ENCODE data around the gene SMC1A. TPM values are rescaled to one million over a fixed set of nuclear protein-coding genes. Genes with fewer than 3 reads are reported as not detected.

SMC1A gene
- total RNA-seq, 4 donors from 2014 or later = 22.4 to 64.3 (median 27.4) TPM

DNA sequence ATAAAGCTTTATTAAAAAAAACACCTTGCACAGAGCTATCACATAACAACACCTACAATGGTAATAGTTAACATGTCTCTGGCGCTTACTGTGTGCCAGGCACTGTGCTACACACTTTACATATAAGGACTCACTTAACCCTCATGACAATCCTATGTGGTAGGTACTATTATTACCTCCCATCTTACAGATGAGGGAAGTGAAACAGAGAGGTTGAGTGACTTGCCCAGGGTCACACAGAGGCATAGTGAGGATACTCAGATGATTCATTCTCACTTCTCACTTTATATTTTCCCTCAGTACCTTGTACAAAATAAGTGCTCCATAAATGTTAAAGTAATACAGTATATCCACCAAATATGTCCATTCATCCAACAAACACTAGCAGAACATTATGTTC lies 97.7 kb downstream of the SMC1A start:
- Histone ChIP-seq H3K36me3 (no peaks in the 10 kb centered on the region), H3K27ac (no peak overlapping the region), H3K27me3 (peaks cover 0 to 69% of the 10 kb centered on the region in 2 donors), H3K9me3 (no peaks in the 10 kb centered on the region), H3K4me3 (no peak overlapping the region), H3K4me1 (peaks cover 0 to 5% (median 0%) of the 10 kb centered on the region in 4 donors)
- WGBS, 2 donors = 86 to 100% methylated on average over 1 of the region's 1 CpG
- DNase-seq (ENCODE audit: low spot score in 2 of 2) = no peak
- TF ChIP-seq EP300 (IDR thresholded peaks at IDR 0.05) (no peak), POLR2A (IDR thresholded peaks at IDR 0.05) (no peak)
- TF ChIP-seq, protein P1, sequence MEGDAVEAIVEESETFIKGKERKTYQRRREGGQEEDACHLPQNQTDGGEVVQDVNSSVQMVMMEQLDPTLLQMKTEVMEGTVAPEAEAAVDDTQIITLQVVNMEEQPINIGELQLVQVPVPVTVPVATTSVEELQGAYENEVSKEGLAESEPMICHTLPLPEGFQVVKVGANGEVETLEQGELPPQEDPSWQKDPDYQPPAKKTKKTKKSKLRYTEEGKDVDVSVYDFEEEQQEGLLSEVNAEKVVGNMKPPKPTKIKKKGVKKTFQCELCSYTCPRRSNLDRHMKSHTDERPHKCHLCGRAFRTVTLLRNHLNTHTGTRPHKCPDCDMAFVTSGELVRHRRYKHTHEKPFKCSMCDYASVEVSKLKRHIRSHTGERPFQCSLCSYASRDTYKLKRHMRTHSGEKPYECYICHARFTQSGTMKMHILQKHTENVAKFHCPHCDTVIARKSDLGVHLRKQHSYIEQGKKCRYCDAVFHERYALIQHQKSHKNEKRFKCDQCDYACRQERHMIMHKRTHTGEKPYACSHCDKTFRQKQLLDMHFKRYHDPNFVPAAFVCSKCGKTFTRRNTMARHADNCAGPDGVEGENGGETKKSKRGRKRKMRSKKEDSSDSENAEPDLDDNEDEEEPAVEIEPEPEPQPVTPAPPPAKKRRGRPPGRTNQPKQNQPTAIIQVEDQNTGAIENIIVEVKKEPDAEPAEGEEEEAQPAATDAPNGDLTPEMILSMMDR (IDR thresholded peaks at IDR 0.05) = no peak

Small RNA genes within 50 kb of the gene (small RNA-seq; reads per million reads assigned to genes)
- gene AC245102.2 (not detected), gene MIR6857 (not detected), gene RF00019 (not detected), gene VTRNA3-1P (not detected)

Other genes starting within 250 kb of the SMC1A start
- 100 to 1,000 TPM in 2 of 4 donors, 10 to 100 TPM in 2; 56.8 to 127 (median 112) TPM for gene KDM5C, start 197.4 kb downstream of the SMC1A start, total RNA-seq
- gene IQSEC2, start 141.1 kb downstream of the SMC1A start, total RNA-seq = 10 to 100 TPM; 20.4 to 31.8 (median 28.0) TPM
- 1 to 10 TPM in 1 of 4 donors, under 1 TPM in 2, not detected in 1; 0.42 to 2.5 (median 0.44) TPM for gene RIBC1, start 219 bp upstream of the SMC1A start, total RNA-seq
- 100 to 1,000 TPM in 1 of 4 donors, 10 to 100 TPM in 3; 68.1 to 137 (median 86.0) TPM for gene HSD17B10, start 11.7 kb upstream of the SMC1A start, total RNA-seq